Left lung (tissue), 10 donors: ENCODE data around the gene TSPO2. TPM values are rescaled to one million over a fixed set of nuclear protein-coding genes. Genes with fewer than 3 reads are reported as not detected.
A peak's percentile ranks its signal among the peaks of the same experiment; 100 is the strongest.
"Not testable (repeated sequence)": the region's sequence is repeated elsewhere in the genome, so short reads cannot be mapped to it uniquely, and the experiment has no call there.

Experiments
- ATAC-seq: fragments of 200-7000 bp; cut with Tn5 transposase; one replicate; pipeline ENCODE4 v1.9.1; 2020; ENCODE audit warnings: moderate library complexity
- DNase-seq, 4 donors: peaks; one replicate each; pipeline ENCODE4 v3.0.0-alpha.2; 2013 to 2020
- H3K27ac ChIP-seq, 2 donors: fragments of 200-600 bp; sonication (generic) in 1 of 2; one replicate each; pipeline versions ENCODE4 v1.5.0 to v1.8.0; 2020 to 2021
- H3K27me3 ChIP-seq, 2 donors: fragments of 200-600 bp; sonication (generic) in 1 of 2; one replicate each; pipeline versions ENCODE4 v1.5.0 to v1.8.0; 2020 to 2021
- H3K36me3 ChIP-seq, 2 donors: fragments of 200-600 bp; sonication (generic) in 1 of 2; one replicate each; pipeline versions ENCODE4 v1.5.0 to v1.8.0; 2020 to 2021
- H3K4me1 ChIP-seq, 2 donors: fragments of 200-600 bp; one replicate each; pipeline ENCODE4 v1.8.0; 2021
- H3K4me3 ChIP-seq, 2 donors: fragments of 200-600 bp; sonication (generic) in 1 of 2; one replicate each; pipeline versions ENCODE4 v1.5.0 to v1.8.0; 2020 to 2021; ENCODE audit warnings: mild to moderate bottlenecking in 1 of 2
- H3K9me3 ChIP-seq, 2 donors: fragments of 200-600 bp; sonication (generic) in 1 of 2; one replicate each; pipeline versions ENCODE4 v1.5.0 to v1.8.0; 2020 to 2021
- intact Hi-C, 2 donors: fragments of 100-400 bp; cut with DNase I; formaldehyde crosslinking; loops; one replicate each; pipeline versions ENCODE4 v1.11.2 to v1.14.2; 2022
- polyA plus RNA-seq, 6 donors: library from polyadenylated mRNA; unstranded; fragments of 120-200 nt; gene quantifications; one replicate each; pipeline ENCODE4 v1.2.1, GENCODE V29; 2013; ENCODE audit not compliant: insufficient read length in 6 of 6
- total RNA-seq, 2 donors: library from RNA; stranded (reverse); fragmentation: NEBNext Ultra II Directional; extraction: Animal tissue kit (Norgen Biotek cat#: 25700); gene quantifications; one replicate each; pipeline ENCODE4 v1.2.1, GENCODE V29; 2021
- TF ChIP-seq, protein P1 (sequence below), 2 donors: fragments of 200-600 bp; sonication (generic) in 1 of 2; IDR thresholded peaks; one replicate each; pipeline versions ENCODE4 v1.5.0 to v1.8.0; 2021; ENCODE audit warnings: antibody characterized with exemption in 2 of 2
- donor health status: DM: no; HTN: yes; CAD: no.
- donor health status: DM: no; HTN: no; CAD: no.

The TSPO2 gene
- total and polyA plus RNA-seq, 8 donors = 0.52 to 1.5 (median 1.1) TPM; not detected in 2

DNA sequence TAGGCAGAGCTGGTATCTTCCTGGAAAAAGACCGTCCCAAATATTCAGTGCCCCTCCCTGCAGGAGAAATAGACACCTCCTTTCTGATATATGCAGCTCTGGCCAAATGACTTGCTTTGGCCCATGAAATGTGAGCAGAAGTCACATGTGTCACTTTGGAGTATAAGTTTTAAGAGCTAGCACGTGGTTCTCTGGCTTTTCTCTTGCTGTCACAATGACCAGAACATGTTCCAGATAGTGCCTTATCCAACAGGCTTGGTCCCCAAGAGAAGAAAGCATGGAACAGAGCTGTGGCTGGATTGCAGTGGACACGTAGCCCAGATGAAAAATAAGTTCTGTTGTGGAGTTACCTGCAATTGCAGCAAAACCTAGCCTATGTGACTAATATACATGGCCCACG, 43.6 kb upstream of the TSPO2 start:
- no peaks in the 10 kb centered on the region for H3K36me3 ChIP-seq
- no peak overlapping the region for H3K27ac ChIP-seq
- DNase-seq (no peak), ATAC-seq (no peak)
- intact Hi-C loops = no loop called here
- no peaks in the 10 kb centered on the region for H3K9me3 ChIP-seq
- peaks cover 0 to 8% of the 10 kb centered on the region in 2 donors for H3K4me1 ChIP-seq
- TF ChIP-seq, protein P1, sequence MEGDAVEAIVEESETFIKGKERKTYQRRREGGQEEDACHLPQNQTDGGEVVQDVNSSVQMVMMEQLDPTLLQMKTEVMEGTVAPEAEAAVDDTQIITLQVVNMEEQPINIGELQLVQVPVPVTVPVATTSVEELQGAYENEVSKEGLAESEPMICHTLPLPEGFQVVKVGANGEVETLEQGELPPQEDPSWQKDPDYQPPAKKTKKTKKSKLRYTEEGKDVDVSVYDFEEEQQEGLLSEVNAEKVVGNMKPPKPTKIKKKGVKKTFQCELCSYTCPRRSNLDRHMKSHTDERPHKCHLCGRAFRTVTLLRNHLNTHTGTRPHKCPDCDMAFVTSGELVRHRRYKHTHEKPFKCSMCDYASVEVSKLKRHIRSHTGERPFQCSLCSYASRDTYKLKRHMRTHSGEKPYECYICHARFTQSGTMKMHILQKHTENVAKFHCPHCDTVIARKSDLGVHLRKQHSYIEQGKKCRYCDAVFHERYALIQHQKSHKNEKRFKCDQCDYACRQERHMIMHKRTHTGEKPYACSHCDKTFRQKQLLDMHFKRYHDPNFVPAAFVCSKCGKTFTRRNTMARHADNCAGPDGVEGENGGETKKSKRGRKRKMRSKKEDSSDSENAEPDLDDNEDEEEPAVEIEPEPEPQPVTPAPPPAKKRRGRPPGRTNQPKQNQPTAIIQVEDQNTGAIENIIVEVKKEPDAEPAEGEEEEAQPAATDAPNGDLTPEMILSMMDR (IDR thresholded peaks at IDR 0.05) = no peak
- H3K27me3 ChIP-seq = peaks cover 0 to 18% of the 10 kb centered on the region in 2 donors
- H3K4me3 ChIP-seq = no peak overlapping the region

GRCh38 chr6:40999569-40999968, 42.7 kb upstream of the TSPO2 start:
- intact Hi-C loops = no loop called here
- DNase-seq = peak; percentile 36 to 70 (median 66)
- H3K27ac ChIP-seq = no peak overlapping the region
- ATAC-seq = peak; percentile 72
- TF ChIP-seq, protein P1 (IDR thresholded peaks at IDR 0.05) = peak in 1 of 2 donors; percentile 29
- H3K4me1 ChIP-seq = peaks cover 0 to 8% of the 10 kb centered on the region in 2 donors
- no peaks in the 10 kb centered on the region for H3K36me3 ChIP-seq
- no peaks in the 10 kb centered on the region for H3K9me3 ChIP-seq
- peaks cover 0 to 21% of the 10 kb centered on the region in 2 donors for H3K27me3 ChIP-seq
- no peak overlapping the region for H3K4me3 ChIP-seq

DNA sequence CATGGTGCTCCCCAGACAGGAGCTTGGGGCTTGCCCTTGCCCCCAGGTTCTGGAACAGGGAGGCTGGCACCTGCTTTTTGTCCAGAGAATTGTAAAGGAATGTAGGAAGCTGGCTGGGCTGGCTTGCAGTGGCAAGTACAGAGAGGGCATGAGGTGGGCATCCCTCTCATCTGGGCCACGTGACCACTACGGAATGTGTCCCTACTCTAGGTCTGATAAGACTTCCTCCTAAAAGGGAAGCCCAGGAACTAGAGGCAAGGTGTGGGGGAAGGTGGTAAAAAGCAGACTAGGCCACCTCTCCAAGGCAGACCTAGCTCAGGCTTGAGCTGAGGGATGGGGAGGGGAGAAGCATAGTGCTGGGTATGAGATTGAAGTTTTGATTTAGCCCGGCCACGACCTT, 42.0 kb upstream of the TSPO2 start:
- H3K36me3 ChIP-seq = no peaks in the 10 kb centered on the region
- TF ChIP-seq, protein P1 (IDR thresholded peaks at IDR 0.05) = no peak
- peak in 1 of 4 donors; percentile 20 for DNase-seq
- no peaks in the 10 kb centered on the region for H3K9me3 ChIP-seq
- H3K27me3 ChIP-seq = peaks cover 0 to 21% of the 10 kb centered on the region in 2 donors
- intact Hi-C loops = no loop called here
- H3K27ac ChIP-seq = no peak overlapping the region
- no peak overlapping the region for H3K4me3 ChIP-seq
- peaks cover 0 to 8% of the 10 kb centered on the region in 2 donors for H3K4me1 ChIP-seq
- ATAC-seq = no peak

DNA sequence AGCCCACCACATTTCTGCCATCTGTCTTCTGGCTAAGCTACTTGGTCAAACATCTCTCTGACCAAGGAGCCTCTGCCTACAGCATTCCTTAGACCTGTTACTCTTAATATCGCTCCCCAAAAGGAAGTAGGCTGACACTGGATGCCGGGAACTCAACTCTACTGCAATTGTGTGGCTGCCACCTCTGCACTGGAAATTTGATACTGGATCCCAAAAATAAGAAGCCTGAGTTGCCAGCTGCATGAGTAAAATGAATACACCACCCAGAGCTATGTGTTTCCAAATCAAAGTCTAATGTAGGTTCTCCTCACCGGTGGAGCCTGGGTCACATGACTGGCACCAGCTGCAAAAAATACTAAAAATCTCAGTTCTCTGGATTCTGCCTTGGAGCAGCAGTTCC, 40.1 kb upstream of the TSPO2 start:
- intact Hi-C loops = no loop called here
- Histone ChIP-seq H3K36me3 (no peaks in the 10 kb centered on the region), H3K27ac (no peak overlapping the region), H3K4me3 (no peak overlapping the region), H3K27me3 (peaks cover 0 to 21% of the 10 kb centered on the region in 2 donors), H3K9me3 (no peaks in the 10 kb centered on the region), H3K4me1 (no peaks in the 10 kb centered on the region)
- ATAC-seq (no peak), DNase-seq (no peak)
- TF ChIP-seq, protein P1 (IDR thresholded peaks at IDR 0.05) = no peak

DNA sequence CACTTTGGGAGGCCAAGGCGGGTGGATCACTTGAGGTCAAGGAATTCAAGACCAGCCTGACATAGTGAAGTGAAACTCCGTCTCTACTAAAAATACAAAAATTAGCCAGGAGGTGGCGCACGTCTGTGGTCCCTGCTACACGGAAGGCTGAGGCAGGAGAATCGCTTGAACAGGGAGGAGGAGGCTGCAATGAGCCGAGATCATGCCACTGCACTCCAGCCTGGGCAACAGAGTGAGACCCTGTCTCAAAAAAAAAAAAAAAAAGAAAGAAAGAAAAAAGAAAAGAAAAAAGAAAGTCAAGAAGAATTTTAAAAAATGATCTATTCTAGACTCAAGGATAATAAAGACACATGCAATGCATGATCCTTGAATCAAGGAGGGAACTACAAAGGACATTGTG, 36.0 kb upstream of the TSPO2 start:
- ATAC-seq = peak; percentile 91
- H3K4me3 ChIP-seq, intact Hi-C loops, H3K9me3 ChIP-seq, H3K36me3 ChIP-seq, H3K4me1 ChIP-seq, H3K27ac ChIP-seq: not testable (repeated sequence)
- TF ChIP-seq, protein P1 (IDR thresholded peaks at IDR 0.05) = peak; percentile 49 to 59
- H3K27me3 ChIP-seq = peaks cover 0 to 21% of the 10 kb centered on the region in 2 donors
- peak in 2 of 4 donors; percentile 32 to 42 for DNase-seq

GRCh38 chr6:41006980-41007379, 35.3 kb upstream of the TSPO2 start:
- H3K27me3 ChIP-seq = peaks cover 0 to 20% of the 10 kb centered on the region in 2 donors
- H3K4me3 ChIP-seq, DNase-seq, ATAC-seq, H3K36me3 ChIP-seq, H3K9me3 ChIP-seq, H3K4me1 ChIP-seq, H3K27ac ChIP-seq, intact Hi-C loops: not testable (repeated sequence)
